Esophagus muscularis mucosa (tissue), 4 donors: ENCODE results near the gene NSF.

Experiments
- EP300 ChIP-seq: sonication (generic); formaldehyde crosslinking; IDR thresholded peaks from one replicate; pipeline ENCODE4 v1.6.1; 2017; ENCODE audit warnings: antibody characterized with exemption
- POLR2A ChIP-seq: fragments of 450-650 bp; IDR thresholded peaks from one replicate; pipeline ENCODE4 v1.6.1; 2017; ENCODE audit warnings: antibody characterized with exemption, moderate library complexity, mild to moderate bottlenecking, low read depth
- TF ChIP-seq, protein P1 (sequence below), 3 experiments: fragments of 200-600 bp in 2 of 3; fragments of 450-650 bp in 1 of 3; sonication (generic) in 2 of 3; IDR thresholded peaks; one replicate each; pipeline ENCODE4 v1.5.1; 2017 to 2019; ENCODE audit warnings: antibody characterized with exemption in 3 of 3, mild to moderate bottlenecking in 2 of 3, moderate library complexity in 1 of 3

DNA sequence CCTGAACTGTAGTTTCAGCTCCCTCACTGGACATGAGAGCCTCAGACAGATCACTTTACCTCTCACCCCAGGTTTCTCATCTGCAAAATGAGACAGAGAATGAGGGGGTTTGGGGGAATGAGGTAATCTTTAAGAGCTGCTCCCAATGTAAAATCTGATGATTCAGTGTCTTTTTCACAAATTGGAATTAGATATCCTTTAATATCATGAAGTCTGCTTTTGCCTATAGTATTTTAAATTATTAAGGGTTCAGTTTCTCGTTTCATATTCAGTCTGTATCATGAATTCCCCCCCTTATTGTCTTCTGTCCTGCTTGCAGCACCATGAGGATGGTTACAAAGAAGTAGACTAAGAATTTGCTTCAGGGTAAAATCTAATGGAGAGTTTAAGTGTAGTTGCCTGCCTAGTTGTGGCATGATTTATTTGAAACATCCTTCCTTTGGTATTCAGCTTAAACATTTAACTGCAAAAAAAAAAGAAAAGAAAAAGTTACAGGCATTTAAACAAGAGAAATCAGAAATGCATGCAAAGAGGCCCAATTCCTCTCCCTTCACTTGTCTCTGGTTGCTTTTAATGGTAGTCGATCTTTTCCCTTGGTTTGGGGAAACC, 150.8 kb downstream of the NSF start:
- TF ChIP-seq POLR2A (no peak), EP300 (no peak)
- TF ChIP-seq, protein P1, sequence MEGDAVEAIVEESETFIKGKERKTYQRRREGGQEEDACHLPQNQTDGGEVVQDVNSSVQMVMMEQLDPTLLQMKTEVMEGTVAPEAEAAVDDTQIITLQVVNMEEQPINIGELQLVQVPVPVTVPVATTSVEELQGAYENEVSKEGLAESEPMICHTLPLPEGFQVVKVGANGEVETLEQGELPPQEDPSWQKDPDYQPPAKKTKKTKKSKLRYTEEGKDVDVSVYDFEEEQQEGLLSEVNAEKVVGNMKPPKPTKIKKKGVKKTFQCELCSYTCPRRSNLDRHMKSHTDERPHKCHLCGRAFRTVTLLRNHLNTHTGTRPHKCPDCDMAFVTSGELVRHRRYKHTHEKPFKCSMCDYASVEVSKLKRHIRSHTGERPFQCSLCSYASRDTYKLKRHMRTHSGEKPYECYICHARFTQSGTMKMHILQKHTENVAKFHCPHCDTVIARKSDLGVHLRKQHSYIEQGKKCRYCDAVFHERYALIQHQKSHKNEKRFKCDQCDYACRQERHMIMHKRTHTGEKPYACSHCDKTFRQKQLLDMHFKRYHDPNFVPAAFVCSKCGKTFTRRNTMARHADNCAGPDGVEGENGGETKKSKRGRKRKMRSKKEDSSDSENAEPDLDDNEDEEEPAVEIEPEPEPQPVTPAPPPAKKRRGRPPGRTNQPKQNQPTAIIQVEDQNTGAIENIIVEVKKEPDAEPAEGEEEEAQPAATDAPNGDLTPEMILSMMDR (IDR thresholded peaks at IDR 0.05) = no peak
